DND-41 (cell line): ENCODE data around the gene CHRNB4.

Source experiments
- EZH2 ChIP-seq: IDR thresholded peaks from 3 replicates; pipeline ENCODE4 v1.6.1; 2012; ENCODE audit warnings: borderline replicate concordance, low read depth, mild to moderate bottlenecking, moderate library complexity, low read length, inconsistent platforms; ENCODE audit not compliant: severe bottlenecking
- TF ChIP-seq, protein P1 (sequence below): IDR thresholded peaks from 2 replicates; pipeline ENCODE4 v1.5.1; 2012; ENCODE audit warnings: borderline replicate concordance, low read length, moderate library complexity, mild to moderate bottlenecking; ENCODE audit not compliant: poor library complexity, severe bottlenecking; ENCODE audit errors: extremely low read depth

DNA sequence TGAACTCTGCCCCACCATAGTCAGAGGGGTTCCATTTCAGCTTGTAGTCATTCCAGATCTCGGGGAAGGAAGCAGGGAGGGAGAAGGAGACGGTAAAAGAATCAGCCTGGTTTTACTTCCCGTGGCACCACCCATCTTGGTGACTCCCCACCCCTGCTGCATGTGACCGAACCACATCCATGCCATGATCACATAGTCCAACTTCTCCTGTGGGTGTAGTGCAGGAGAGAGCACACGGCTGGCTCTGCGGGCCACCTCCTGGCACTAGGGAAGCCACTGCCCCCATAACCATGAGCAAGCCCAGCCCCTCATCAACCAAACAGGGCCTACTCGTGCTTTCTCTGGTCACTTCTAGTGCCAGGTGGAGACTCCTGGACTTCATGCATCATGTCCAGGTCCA lies 23.9 kb downstream of the CHRNB4 start:
- TF ChIP-seq, protein P1, sequence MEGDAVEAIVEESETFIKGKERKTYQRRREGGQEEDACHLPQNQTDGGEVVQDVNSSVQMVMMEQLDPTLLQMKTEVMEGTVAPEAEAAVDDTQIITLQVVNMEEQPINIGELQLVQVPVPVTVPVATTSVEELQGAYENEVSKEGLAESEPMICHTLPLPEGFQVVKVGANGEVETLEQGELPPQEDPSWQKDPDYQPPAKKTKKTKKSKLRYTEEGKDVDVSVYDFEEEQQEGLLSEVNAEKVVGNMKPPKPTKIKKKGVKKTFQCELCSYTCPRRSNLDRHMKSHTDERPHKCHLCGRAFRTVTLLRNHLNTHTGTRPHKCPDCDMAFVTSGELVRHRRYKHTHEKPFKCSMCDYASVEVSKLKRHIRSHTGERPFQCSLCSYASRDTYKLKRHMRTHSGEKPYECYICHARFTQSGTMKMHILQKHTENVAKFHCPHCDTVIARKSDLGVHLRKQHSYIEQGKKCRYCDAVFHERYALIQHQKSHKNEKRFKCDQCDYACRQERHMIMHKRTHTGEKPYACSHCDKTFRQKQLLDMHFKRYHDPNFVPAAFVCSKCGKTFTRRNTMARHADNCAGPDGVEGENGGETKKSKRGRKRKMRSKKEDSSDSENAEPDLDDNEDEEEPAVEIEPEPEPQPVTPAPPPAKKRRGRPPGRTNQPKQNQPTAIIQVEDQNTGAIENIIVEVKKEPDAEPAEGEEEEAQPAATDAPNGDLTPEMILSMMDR = no peak
- TF ChIP-seq EZH2 = no peak
